CD14-positive monocyte (primary cell): ENCODE results near the gene ZNF385C. TPM values are rescaled to one million over a fixed set of nuclear protein-coding genes. Genes with fewer than 3 reads are reported as not detected.

Source experiments
- DNase-seq, 3 donors: peaks; one replicate each; pipeline ENCODE4 v3.0.0-alpha.2; 2011 to 2022
- H2AFZ ChIP-seq: 2 replicates; pipeline ENCODE4 v1.6.0; 2012; ENCODE audit warnings: mild to moderate bottlenecking, low read depth, low read length, inconsistent platforms; ENCODE audit not compliant: insufficient read depth, poor library complexity, severe bottlenecking
- H3K27ac ChIP-seq, 2 donors: 1 replicate in 1 of 2; 2 replicates in 1 of 2; pipeline ENCODE4 v1.5.1; 2012 to 2013; ENCODE audit warnings: low read length in 2 of 2, control low read depth in 1 of 2, inconsistent platforms in 1 of 2, low read depth in 1 of 2, mild to moderate bottlenecking in 1 of 2
- H3K27me3 ChIP-seq, 2 donors: one replicate each; pipeline versions ENCODE4 v1.6.0 to v1.6.1; 2011 to 2013; ENCODE audit warnings: low read length in 2 of 2; ENCODE audit not compliant: control insufficient read depth in 2 of 2, insufficient read depth in 2 of 2
- H3K36me3 ChIP-seq, 2 donors: replicated peaks in 1 of 2; 1 replicate in 1 of 2; 2 replicates in 1 of 2; pipeline versions ENCODE4 v1.5.1 to v1.6.1; 2012 to 2013; ENCODE audit warnings: low read length in 2 of 2, control low read depth in 1 of 2, inconsistent platforms in 1 of 2, mild to moderate bottlenecking in 1 of 2; ENCODE audit not compliant: insufficient read depth in 2 of 2, control insufficient read depth in 1 of 2
- H3K4me1 ChIP-seq, 2 donors: 1 replicate in 1 of 2; 2 replicates in 1 of 2; pipeline versions ENCODE4 v1.5.1 to v1.6.1; 2012 to 2013; ENCODE audit warnings: low read length in 2 of 2, control low read depth in 1 of 2, inconsistent platforms in 1 of 2, mild to moderate bottlenecking in 1 of 2, moderate library complexity in 1 of 2; ENCODE audit not compliant: insufficient read depth in 2 of 2, control insufficient read depth in 1 of 2
- H3K4me2 ChIP-seq: replicated peaks from 2 replicates; pipeline ENCODE3; 2012; ENCODE audit warnings: low read length, moderate library complexity, mild to moderate bottlenecking; ENCODE audit not compliant: poor library complexity, severe bottlenecking; ENCODE audit errors: extremely low read depth
- H3K4me3 ChIP-seq, 3 experiments: fragments of 200-600 bp in 1 of 3; sonication (generic) in 1 of 3; replicated peaks in 1 of 3; 1 replicate in 2 of 3; 2 replicates in 1 of 3; pipeline ENCODE4 v1.5.1; 2011 to 2013; ENCODE audit warnings: low read length in 3 of 3, mild to moderate bottlenecking in 3 of 3, control low read depth in 2 of 3, low read depth in 2 of 3, inconsistent platforms in 1 of 3, moderate library complexity in 1 of 3
- H3K79me2 ChIP-seq: 2 replicates; pipeline ENCODE4 v1.6.0; 2012; ENCODE audit warnings: mild to moderate bottlenecking, control low read depth, inconsistent platforms, low read length, moderate library complexity; ENCODE audit not compliant: insufficient read depth
- H3K9ac ChIP-seq: 2 replicates; pipeline ENCODE4 v1.6.0; 2017; ENCODE audit warnings: low read length, mild to moderate bottlenecking; ENCODE audit not compliant: insufficient read depth, poor library complexity, severe bottlenecking
- H3K9me3 ChIP-seq, 2 donors: replicated peaks in 1 of 2; 1 replicate in 1 of 2; 2 replicates in 1 of 2; pipeline versions ENCODE4 v1.5.1 to v1.6.1; 2012 to 2013; ENCODE audit warnings: low read length in 2 of 2, control low read depth in 1 of 2; ENCODE audit not compliant: control insufficient read depth in 1 of 2, insufficient read depth in 1 of 2
- H4K20me1 ChIP-seq: 2 replicates; pipeline ENCODE4 v1.6.0; 2012; ENCODE audit warnings: mild to moderate bottlenecking, low read length, control low read depth, moderate library complexity; ENCODE audit not compliant: insufficient read depth
- H3K27ac Mint-ChIP-seq, 7 donors: one replicate each; pipeline ENCODE4 v1.8.0; 2020; ENCODE audit warnings: mild to moderate bottlenecking in 7 of 7, mixed read lengths in 7 of 7, moderate library complexity in 6 of 7, inconsistent platforms in 2 of 7
- H3K27me3 Mint-ChIP-seq, 3 donors: one replicate each; pipeline ENCODE4 v1.8.0; 2021 to 2022; ENCODE audit warnings: low read depth in 3 of 3, mild to moderate bottlenecking in 3 of 3, mixed read lengths in 3 of 3, moderate library complexity in 3 of 3, inconsistent platforms in 1 of 3
- H3K36me3 Mint-ChIP-seq, 2 donors: one replicate each; pipeline ENCODE4 v1.8.0; 2020; ENCODE audit warnings: mixed read lengths in 2 of 2, inconsistent platforms in 1 of 2, mild to moderate bottlenecking in 1 of 2
- H3K4me1 Mint-ChIP-seq: one replicate; pipeline ENCODE4 v1.8.0; 2020; ENCODE audit warnings: mild to moderate bottlenecking, mixed read lengths
- H3K4me3 Mint-ChIP-seq, 2 donors: one replicate each; pipeline ENCODE4 v1.8.0; 2020; ENCODE audit warnings: mild to moderate bottlenecking in 2 of 2, mixed read lengths in 2 of 2, moderate library complexity in 1 of 2
- H3K9me3 Mint-ChIP-seq, 7 donors: one replicate each; pipeline ENCODE4 v1.8.0; 2020 to 2022; ENCODE audit warnings: mixed read lengths in 7 of 7, mild to moderate bottlenecking in 6 of 7, moderate library complexity in 6 of 7, inconsistent platforms in 2 of 7
- WGBS: methylation state at CpG from one replicate; pipeline ENCODE4 v1.1.5; 2013; ENCODE audit warnings: missing lambda C conversion rate; ENCODE audit not compliant: insufficient coverage; 5-methylcytosine and 5-hydroxymethylcytosine counted together
- intact Hi-C, 2 donors: fragments of 100-400 bp; cut with micrococcal nuclease; formaldehyde crosslinking; loops; one replicate each; pipeline versions ENCODE4 v1.15.0 to v1.15.1; 2023
- polyA plus RNA-seq, 3 donors: library from polyadenylated mRNA; depleted of rRNA in 1 of 3; unstranded in 2 of 3; stranded (reverse) in 1 of 3; fragments of 300-500 nt in 2 of 3; fragments of >200 nt in 1 of 3; fragmentation: Illumina TruSeq in 2 of 3; gene quantifications; 1 replicate in 2 of 3; 2 replicates in 1 of 3; pipeline ENCODE4 v1.2.3, GENCODE V29; 2012 to 2021
- TF ChIP-seq, protein P1 (sequence below): fragments of 200-600 bp; IDR thresholded peaks from one replicate; pipeline ENCODE4 v1.8.0; 2022; ENCODE audit warnings: antibody characterized with exemption, mild to moderate bottlenecking

ZNF385C gene
- polyA plus RNA-seq, 3 donors, result 0.09 to 0.55 TPM; not detected in 1

DNA sequence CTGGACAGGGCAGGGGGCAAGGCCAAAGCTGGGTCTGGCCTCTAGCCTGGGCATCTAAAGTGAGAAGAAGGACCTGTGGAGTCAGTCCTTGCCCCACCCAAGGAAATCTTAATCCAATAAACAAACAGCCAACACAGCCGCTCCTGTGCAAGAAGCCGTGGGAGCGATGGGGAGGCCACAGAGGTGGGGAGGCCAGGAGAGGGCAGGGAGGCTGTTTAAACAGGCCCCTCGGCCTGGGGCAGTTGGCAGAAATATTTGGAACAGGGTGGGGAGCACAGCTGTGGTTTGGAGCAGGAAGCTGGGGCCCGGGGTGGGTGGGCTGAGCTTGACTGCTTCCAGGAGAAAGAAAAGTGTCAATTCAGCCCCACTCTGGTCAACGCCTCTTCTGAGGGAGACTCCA lies 5.3 kb downstream of the ZNF385C start:
- H3K9ac ChIP-seq, result no peak overlapping the region
- Mint-ChIP-seq H3K27me3 (peaks cover 14 to 21% (median 20%) of the 10 kb centered on the region in 3 donors), H3K4me1 (peaks cover 7% of the 10 kb centered on the region), H3K36me3 (no peaks in the 10 kb centered on the region), H3K27ac (no peak overlapping the region), H3K4me3 (no peak overlapping the region), H3K9me3 (no peaks in the 10 kb centered on the region)
- H3K4me1 ChIP-seq, result peaks cover 2 to 4% of the 10 kb centered on the region in 2 donors
- TF ChIP-seq, protein P1, sequence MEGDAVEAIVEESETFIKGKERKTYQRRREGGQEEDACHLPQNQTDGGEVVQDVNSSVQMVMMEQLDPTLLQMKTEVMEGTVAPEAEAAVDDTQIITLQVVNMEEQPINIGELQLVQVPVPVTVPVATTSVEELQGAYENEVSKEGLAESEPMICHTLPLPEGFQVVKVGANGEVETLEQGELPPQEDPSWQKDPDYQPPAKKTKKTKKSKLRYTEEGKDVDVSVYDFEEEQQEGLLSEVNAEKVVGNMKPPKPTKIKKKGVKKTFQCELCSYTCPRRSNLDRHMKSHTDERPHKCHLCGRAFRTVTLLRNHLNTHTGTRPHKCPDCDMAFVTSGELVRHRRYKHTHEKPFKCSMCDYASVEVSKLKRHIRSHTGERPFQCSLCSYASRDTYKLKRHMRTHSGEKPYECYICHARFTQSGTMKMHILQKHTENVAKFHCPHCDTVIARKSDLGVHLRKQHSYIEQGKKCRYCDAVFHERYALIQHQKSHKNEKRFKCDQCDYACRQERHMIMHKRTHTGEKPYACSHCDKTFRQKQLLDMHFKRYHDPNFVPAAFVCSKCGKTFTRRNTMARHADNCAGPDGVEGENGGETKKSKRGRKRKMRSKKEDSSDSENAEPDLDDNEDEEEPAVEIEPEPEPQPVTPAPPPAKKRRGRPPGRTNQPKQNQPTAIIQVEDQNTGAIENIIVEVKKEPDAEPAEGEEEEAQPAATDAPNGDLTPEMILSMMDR, result no peak
- peaks cover 11 to 14% of the 10 kb centered on the region in 2 donors for H3K27me3 ChIP-seq
- WGBS, result 0% methylated on average over 1 of the region's 6 CpGs
- H3K36me3 ChIP-seq, result no peaks in the 10 kb centered on the region
- H3K79me2 ChIP-seq, result no peaks in the 10 kb centered on the region
- H3K4me3 ChIP-seq, result no peak overlapping the region
- DNase-seq, result no peak
- no peaks in the 10 kb centered on the region for H3K9me3 ChIP-seq
- no peak overlapping the region for H3K4me2 ChIP-seq
- no peaks in the 10 kb centered on the region for H4K20me1 ChIP-seq
- no peak overlapping the region for H2AFZ ChIP-seq
- intact Hi-C loops, result no loop called here
- no peak overlapping the region for H3K27ac ChIP-seq

DNA sequence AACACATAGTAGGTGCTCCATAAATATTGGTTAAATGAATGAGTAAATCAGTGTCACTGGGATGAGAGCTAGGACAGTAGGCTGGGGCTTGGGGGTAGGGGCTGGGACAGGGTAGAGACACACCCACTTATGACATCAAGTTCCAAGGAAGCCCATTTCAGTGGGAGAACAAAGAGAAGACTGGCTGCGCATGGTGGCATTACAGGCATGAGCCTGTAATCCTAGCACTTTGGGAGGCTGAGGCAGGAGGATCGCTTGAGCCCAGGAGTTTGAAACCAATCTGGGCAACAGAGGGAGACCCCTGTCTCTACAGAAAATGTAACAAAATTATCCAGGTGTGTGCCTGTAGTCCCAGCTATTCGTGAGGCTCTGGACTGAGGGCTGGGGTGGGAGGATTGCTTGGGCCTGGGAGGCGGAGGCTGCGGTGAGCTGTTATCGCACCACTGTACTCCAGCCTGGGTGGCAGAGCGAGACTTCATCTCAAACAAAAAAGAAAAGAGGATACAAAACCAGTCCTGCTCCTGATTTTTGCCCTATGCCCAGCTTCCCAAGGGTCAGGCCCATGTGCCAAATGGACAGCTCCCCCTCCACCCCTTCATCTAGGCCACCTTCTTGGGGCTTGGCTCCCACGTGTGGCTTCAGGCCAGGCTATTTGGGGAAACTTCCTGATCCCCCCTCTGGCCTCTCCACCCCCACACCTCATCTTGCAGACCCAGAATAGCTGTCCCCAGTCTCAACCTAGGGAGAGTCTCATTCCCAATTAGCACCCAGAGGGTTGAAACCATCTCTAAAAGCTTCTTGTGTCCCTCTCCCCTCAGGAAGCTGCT lies 7.1 kb downstream of the ZNF385C start:
- Histone ChIP-seq H3K4me2 (no peak overlapping the region), H2AFZ (no peak overlapping the region), H3K36me3 (no peaks in the 10 kb centered on the region), H4K20me1 (no peaks in the 10 kb centered on the region), H3K9me3 (no peaks in the 10 kb centered on the region), H3K27me3 (no peaks in the 10 kb centered on the region), H3K79me2 (no peaks in the 10 kb centered on the region), H3K4me1 (no peaks in the 10 kb centered on the region), H3K27ac (no peak overlapping the region), H3K9ac (no peak overlapping the region), H3K4me3 (no peak overlapping the region)
- H3K27me3 Mint-ChIP-seq, result peaks cover 3 to 7% (median 7%) of the 10 kb centered on the region in 3 donors
- WGBS, result 83% methylated on average over 6 of the region's 8 CpGs
- no peaks in the 10 kb centered on the region for H3K36me3 Mint-ChIP-seq
- H3K4me1 Mint-ChIP-seq, result no peaks in the 10 kb centered on the region
- no peak for DNase-seq
- no peak overlapping the region for H3K4me3 Mint-ChIP-seq
- no peak overlapping the region for H3K27ac Mint-ChIP-seq
- TF ChIP-seq, protein P1, result no peak
- H3K9me3 Mint-ChIP-seq, result no peaks in the 10 kb centered on the region
- intact Hi-C loops, result no loop called here
